GM21360 (cell line): Measurements from ENCODE around the gene COL18A1.

ENCODE experiments used
- ATAC-seq: cut with Tn5 transposase; IDR thresholded peaks from one replicate; pipeline ENCODE4 v1.9.1; 2021; ENCODE audit warnings: mild to moderate bottlenecking, moderate library complexity; ENCODE audit not compliant: unreplicated experiment

The COL18A1 gene

GRCh38 chr21:45539046-45539795 is 134.3 kb downstream of the COL18A1 start:
- no peak for ATAC-seq

GRCh38 chr21:45539796-45540600 is 135.0 kb downstream of the COL18A1 start:
- no peak for ATAC-seq

GRCh38 chr21:45540601-45540970 is 135.6 kb downstream of the COL18A1 start:
- ATAC-seq, result no peak

DNA sequence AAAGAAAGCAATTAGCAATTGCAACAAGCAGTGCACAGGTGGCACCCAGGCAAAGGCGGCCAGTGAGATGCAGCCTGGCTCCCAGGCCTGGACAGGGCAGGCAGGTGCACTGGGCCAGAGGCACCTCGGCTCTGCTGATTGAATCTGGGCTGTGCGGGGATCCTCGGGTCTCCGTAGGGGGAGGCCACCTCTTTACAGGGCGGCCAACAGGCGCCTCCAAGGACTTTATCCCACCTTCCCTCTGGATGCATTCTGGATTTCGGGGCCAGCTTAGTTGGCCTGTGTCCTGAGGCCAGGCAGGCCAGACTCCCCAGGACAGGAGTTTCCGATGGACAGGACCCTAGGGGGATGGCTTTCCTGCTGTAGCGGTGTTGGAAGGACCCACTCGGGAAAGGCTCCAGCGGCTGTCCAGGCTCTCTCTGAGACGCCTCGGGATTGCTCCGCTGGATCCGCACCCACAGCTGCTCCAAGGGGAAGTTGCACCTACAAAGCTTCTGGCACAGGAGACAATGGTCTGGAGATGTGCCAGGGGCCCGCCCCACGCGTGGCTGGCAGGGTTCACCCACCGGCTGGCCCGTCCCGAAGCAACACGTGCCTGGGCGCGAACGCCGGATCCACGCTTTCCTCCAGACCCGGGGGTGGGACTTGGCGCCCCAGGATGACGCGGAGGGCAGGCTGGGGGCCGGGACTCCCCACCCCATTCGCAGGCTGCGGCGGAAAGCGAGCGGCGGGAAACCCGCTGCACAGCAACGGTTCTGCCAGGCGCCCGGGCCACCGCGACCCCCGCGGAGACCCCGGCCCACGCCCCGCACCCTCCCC is 136.5 kb downstream of the COL18A1 start:
- no peak for ATAC-seq

DNA sequence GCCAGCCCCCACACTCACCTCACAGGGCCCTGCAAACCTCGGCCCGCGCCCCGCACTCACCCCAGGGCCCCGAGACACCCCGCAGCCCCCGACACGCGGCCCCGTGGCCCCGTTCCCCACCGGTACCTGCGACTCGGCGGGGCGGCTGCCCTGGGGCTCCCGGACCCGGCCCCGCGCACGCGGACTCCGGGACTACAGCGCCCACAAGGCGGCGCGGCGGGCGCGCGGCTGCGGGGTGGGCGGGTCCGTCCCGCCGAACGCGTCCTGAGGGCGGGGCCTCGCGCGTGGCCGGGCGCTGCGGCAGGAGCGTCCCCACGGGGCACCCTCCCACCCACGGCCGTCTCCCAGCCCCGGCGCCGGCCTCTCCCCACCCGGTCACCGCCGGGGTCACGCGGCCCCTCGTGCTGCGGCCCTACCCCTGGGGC is 137.3 kb downstream of the COL18A1 start, which contains the start of gene SLC19A1:
Gene SLC19A1 (minus strand): TSS at position 199 of the 425 bp plus-strand sequence. CDS start 4,481 bp downstream, outside the sequence.
- no peak for ATAC-seq

- no peak for ATAC-seq
Measured at GRCh38 chr21:45542667-45543370, 137.9 kb downstream of the COL18A1 start.

DNA sequence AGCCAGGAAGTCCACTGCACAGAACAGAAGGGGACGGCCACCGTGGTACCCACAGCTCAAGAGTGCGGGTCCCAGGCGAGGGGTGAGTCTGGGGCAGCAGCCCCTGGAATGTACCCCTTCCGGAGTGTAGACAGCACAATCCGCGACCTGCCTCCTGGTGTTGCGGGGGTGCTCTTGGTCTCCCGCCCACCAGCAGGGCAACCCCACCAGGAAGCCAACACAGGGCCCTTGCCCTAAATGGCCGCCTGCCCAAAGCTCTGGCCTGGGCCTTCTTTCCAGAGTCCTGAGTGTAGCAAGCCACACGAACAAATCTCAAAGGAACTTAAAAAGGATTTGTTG is 138.4 kb downstream of the COL18A1 start:
- no peak for ATAC-seq

GRCh38 chr21:45543710-45544448 is 138.9 kb downstream of the COL18A1 start:
- no peak for ATAC-seq

GRCh38 chr21:45544449-45545235 is 139.7 kb downstream of the COL18A1 start:
- no peak for ATAC-seq

- ATAC-seq, result no peak
Measured at GRCh38 chr21:45545236-45545570, 140.2 kb downstream of the COL18A1 start.

GRCh38 chr21:45545691-45546531 is 140.9 kb downstream of the COL18A1 start:
- ATAC-seq, result no peak

- ATAC-seq, result no peak
Measured at GRCh38 chr21:45546636-45547544, 141.9 kb downstream of the COL18A1 start.

- ATAC-seq, result no peak
Measured at GRCh38 chr21:45547545-45547900, 142.6 kb downstream of the COL18A1 start.

DNA sequence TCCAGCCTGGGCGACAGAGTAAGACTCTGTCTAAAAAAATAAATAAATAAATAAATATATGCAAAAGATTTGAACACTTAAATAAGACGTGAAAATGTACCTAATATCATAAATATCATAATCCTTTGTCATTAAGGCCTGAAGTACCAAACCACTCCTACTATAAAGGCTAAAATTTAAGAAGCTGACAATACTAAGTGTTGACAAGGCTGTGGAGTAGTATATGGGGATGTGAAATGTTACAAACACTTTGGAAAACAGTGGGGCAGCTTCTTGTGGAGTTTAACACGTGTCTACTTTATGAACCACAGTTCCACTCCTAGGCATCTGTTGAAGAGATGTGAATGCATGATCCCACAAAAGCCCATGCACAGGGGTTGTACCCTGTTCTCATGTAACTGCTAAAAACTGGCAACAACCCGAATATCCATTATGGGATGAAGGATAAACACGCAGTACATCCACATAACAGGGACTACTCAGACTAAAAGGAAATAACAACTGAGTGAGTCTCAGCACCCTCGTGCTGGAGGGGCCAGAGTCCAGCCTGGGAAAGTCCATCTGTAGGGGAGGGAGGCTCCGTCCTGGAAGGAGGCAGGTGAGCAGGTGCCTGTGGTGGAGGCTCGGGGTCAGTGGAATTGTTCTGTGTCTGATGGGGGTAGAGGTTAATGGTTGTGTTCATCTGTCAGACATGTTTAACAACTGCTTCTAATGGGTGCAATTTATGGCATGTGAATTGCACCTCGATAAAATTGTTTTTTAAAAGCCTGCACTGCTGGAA is 143.9 kb downstream of the COL18A1 start:
- no peak for ATAC-seq

GRCh38 chr21:45549626-45550463 is 144.9 kb downstream of the COL18A1 start:
- no peak for ATAC-seq
